Skin epidermis (tissue), 12 donors: ENCODE measurements around the gene KLHL36.

Experiments used
- H3K27ac ChIP-seq, 21 experiments: fragments of 200-600 bp; sonication (generic) in 11 of 21; one replicate each; pipeline ENCODE4 v1.5.0; 2020; ENCODE audit warnings: mild to moderate bottlenecking in 3 of 21, inconsistent platforms in 2 of 21, moderate library complexity in 2 of 21
- H3K4me3 ChIP-seq, 7 experiments: fragments of 200-600 bp; sonication (generic) in 2 of 7; one replicate each; pipeline ENCODE4 v1.5.0; 2020; ENCODE audit warnings: inconsistent platforms in 2 of 7, mild to moderate bottlenecking in 2 of 7, moderate library complexity in 1 of 7

KLHL36 gene

DNA sequence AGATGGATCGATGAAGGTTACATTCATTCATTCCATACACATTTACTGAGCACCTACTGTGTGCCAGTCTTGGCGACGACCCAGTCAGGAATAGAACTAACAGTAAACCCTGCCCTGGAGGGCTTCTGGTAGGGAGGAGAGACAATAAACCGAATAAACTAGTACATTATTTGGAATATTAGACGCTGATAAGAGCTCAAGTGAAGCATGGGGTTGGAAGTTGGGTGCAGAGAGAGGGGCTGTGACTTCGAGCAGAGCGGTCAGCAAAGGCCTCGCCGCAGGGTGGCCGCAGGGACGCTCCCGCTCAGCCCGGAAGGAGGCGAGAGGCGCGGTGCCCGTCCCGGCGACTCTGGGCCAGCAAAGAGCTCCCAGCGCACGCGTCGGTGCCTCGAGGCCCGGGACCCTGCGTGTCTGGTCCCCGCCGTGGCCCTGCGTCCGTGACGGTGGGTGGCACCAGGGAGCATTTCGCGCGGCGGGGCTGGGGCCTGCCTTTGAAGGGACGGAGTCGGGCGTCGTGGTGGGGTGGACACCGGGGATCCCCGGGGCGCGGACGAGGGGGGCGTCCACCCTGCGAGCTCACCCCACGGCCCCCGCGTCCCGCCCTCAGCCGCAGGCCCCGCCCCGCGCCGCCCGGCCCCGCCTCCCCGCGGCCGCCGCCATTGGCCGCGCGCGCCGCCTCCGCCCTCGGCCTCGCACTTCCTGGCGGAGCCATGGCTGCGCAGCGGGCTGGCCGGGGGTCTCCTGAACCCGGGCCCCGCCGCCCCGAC lies at the start of gene KLHL36:
Gene KLHL36 (plus strand): TSS at position 684 of the 767 bp plus-strand sequence. CDS start 2,357 bp downstream, outside the sequence.
- peak within 1 kb of the TSS; percentile 58 to 82 (median 71) for H3K4me3 ChIP-seq
- peak within 1 kb of the TSS; percentile 64 to 89 (median 83) for H3K27ac ChIP-seq

DNA sequence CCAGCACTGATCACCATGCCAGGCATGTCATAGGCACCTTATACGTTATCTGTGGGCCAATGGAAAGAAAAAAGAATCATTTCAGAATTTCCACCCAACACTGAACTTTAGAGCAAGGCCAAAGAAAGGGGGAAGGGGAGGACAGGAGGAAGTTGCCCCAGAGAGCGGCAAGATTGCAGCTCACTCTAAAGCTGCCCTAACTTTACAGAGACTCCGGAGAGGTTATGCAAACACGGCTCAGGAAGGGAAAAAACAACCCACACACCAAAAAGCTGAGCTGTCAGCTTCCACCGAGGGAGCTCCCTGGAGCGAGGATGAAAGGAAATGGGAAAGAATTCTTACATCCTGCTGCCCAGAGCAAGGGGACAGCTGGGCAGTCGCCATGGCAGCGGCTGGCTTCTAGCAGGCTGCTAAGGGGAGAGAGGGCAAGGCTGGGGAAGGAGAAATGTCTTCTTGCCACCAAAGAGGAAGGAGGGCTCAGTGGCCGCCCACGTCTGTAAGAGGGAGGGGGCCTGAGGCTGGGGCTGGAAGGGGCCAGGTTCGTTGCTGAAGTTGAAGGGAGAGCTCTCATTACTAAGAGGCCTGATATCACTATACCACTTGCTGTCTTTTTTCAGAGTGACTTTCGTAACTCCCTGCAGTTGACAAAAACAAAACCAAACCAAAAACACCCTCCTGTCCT lies 48.6 kb upstream of the KLHL36 start:
- Histone ChIP-seq H3K27ac (peak overlapping the region in 20 of 21 experiments; percentile 39 to 91 (median 78)), H3K4me3 (peak overlapping the region in 3 of 7 experiments; percentile 1 to 8 (median 1))

- Histone ChIP-seq H3K4me3 (peak overlapping the region in 1 of 7 experiments; percentile 3), H3K27ac (peak overlapping the region in 20 of 21 experiments; percentile 13 to 91 (median 78))
Observed at GRCh38 chr16:84600343-84601229, 47.7 kb upstream of the KLHL36 start.

- peak overlapping the region in 19 of 21 experiments; percentile 5 to 88 (median 73) for H3K27ac ChIP-seq
- peak overlapping the region in 1 of 7 experiments; percentile 0 for H3K4me3 ChIP-seq
Observed at GRCh38 chr16:84603140-84603816, 45.0 kb upstream of the KLHL36 start.

GRCh38 chr16:84603940-84604339 lies 44.4 kb upstream of the KLHL36 start:
- no peak overlapping the region for H3K4me3 ChIP-seq
- peak overlapping the region in 18 of 21 experiments; percentile 25 to 88 (median 73) for H3K27ac ChIP-seq

DNA sequence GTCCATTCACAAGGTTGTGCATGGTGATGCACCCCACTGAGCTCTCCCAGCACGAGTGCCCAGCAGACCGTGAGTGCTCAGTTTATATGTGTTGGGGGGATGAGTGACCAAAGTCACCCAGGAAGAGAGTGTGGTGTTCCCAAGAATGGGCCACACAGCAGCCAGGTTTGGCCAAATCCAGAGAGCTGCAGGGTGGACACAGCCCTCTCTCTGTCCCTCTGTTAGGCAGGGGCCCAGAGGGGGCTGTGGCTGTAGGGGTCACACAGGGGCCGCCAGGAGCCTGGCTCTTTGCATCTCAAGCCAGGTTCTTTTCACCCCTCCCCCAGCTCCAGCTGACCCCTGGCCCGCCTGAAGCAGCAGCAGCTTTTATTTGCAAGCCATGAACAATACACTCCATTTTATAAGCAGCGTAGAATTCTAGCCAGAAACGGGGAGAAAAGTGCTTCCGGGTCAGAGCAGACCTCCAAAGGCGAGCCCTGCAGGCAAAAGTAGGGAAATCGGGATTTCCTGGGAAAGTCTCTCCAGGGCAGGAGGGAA lies 43.8 kb upstream of the KLHL36 start:
- no peak overlapping the region for H3K4me3 ChIP-seq
- peak overlapping the region in 10 of 21 experiments; percentile 25 to 88 (median 78) for H3K27ac ChIP-seq

GRCh38 chr16:84605339-84605848 lies 42.9 kb upstream of the KLHL36 start:
- H3K27ac ChIP-seq = peak overlapping the region in 4 of 21 experiments; percentile 13 to 88 (median 81)
- no peak overlapping the region for H3K4me3 ChIP-seq

DNA sequence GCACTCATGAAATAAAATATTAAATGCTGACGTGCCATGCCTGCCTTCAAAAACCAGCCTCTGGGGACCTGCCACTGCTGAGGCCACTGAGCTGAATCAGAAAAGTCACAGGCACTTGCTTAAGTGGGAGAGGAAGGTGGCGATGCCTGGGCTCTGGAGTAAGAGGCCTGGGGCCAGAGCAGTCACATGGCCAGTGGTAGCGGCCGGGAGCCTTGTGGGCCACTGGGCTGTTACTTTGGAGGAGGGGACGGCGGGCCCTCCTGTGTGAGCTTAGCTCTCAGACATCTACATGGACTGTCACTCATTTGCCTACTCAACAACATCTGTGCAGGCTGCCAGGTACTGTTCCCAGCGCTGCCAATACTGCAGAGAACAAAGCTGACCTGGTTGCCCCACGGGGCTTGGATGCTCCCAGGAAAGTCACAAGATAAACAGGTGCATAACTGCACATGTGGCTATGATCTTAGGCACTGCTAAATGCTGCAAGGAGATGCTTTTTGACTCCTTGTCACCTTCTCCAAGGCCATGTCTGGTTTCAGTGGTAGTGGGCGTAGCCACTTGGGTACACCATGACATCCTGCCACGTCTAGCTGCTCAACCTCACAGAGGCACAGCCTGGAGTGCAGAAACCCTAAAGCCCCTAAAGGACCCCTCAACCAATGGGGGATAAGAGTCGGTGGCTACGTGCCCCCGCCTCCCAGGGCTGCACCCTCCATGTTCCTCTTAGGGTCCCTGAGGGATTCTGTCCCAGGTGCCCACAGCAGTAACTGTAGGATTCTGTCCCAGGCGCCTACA lies 42.0 kb upstream of the KLHL36 start:
- Histone ChIP-seq H3K27ac (peak overlapping the region in 12 of 21 experiments; percentile 7 to 88 (median 36)), H3K4me3 (no peak overlapping the region)

GRCh38 chr16:84607061-84607460 lies 41.2 kb upstream of the KLHL36 start:
- no peak overlapping the region for H3K4me3 ChIP-seq
- H3K27ac ChIP-seq = peak overlapping the region in 13 of 21 experiments; percentile 7 to 88 (median 44)

- Histone ChIP-seq H3K27ac (peak overlapping the region in 12 of 21 experiments; percentile 7 to 88 (median 60)), H3K4me3 (no peak overlapping the region)
Observed at GRCh38 chr16:84607694-84608093, 40.6 kb upstream of the KLHL36 start.

DNA sequence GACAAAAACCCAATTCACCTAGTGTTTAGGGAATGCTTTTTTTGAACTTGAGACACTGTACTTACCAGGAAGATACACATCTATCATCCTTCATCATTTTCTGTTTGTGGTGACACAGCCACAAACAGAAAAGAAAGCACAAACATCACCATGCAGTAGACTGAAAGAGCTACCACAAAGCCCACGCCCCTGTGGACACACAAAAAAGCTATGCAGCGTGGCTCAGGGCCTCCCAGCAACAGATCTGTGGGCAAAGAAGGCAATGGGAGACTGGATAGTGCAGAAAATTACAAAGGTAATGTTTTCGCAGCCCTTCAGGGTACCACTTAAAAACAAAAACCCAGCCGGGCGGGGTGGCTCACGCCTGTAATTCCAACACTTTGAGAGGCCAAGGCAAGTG lies 40.0 kb upstream of the KLHL36 start:
- peak overlapping the region in 11 of 21 experiments; percentile 23 to 88 (median 68) for H3K27ac ChIP-seq

GRCh38 chr16:84609563-84610177 lies 38.6 kb upstream of the KLHL36 start:
- H3K27ac ChIP-seq = peak overlapping the region in 9 of 21 experiments; percentile 9 to 88 (median 60)
- H3K4me3 ChIP-seq = no peak overlapping the region

More for the DNA sequence above, 40.0 kb upstream of the KLHL36 start:
- no peak overlapping the region for H3K4me3 ChIP-seq

DNA sequence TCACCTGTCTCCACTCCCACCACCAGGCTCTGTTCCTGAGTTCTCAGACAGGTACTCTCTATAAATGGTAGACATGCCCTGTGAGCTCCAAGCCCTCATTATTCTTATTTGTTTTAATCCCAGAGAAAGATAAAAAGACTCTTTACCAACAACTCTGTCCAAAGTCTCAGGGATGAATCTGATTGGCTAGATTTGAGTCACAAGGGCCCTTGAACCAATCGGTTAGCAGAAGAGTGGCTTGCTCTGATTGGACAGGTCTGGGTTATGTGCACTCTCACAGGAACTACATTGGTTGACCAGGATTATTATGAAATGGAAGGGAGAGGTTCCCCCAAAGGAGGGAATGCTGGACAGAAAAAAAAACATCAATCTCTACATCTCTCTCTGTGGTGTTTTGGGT lies 37.9 kb upstream of the KLHL36 start:
- Histone ChIP-seq H3K4me3 (no peak overlapping the region), H3K27ac (peak overlapping the region in 4 of 21 experiments; percentile 32 to 82 (median 71))

GRCh38 chr16:84611041-84611440 lies 37.3 kb upstream of the KLHL36 start:
- H3K27ac ChIP-seq = peak overlapping the region in 1 of 21 experiments; percentile 71

DNA sequence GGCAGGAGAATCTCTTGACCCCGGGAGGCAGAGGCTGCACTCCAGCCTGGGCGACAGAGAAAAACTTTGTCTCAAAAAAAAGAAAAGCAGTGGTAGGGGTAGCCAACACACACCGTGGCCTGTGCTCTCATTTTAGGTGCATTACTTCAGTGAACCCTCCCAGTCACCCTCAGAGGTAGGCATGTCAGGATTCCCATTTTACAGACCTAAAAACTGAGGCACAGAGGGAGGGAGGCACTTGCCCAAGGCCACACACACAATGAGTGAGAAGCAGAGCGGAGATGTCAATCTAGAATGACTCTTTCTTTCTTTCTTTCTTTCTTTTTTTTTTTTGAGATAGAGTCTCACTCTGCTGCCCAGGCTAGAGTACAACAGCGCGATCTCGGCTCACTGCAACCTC lies 35.6 kb upstream of the KLHL36 start:
- Histone ChIP-seq H3K4me3 (no peak overlapping the region), H3K27ac (no peak overlapping the region)

More at GRCh38 chr16:84611041-84611440, 37.3 kb upstream of the KLHL36 start:
- H3K4me3 ChIP-seq = no peak overlapping the region

DNA sequence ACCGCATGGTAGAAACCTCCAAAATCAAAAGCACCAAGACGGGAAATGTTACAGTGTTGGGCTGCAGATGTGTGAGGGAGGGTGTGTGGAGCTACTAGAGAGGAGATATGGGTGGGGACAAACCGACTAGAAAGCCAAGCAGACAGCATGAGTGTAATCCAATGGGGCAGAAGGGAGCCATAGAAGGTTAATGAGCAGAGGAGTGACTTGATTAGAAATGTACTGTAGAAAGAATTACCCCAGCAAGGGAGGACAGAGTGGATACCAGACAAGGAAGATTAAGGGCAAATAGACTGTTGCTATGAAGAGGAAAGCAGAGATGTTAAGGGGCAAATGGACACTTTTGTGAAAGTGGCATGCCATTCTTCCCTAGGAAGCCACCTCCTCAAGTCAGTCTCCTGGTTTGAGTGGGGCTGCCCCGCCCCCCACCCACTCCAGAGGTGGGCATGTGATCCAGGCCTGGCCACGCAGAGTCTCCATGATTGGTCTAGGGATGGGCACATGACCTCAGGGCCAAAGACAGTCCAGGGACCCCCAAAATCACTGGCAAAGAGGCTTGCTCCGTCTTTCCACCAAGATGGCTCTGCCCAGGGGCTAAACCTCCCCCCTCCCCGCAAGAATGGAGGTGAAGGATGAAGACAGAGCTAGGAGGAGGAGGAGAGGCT lies 34.8 kb upstream of the KLHL36 start:
- peak overlapping the region in 3 of 21 experiments; percentile 9 to 82 (median 50) for H3K27ac ChIP-seq
- H3K4me3 ChIP-seq = no peak overlapping the region

DNA sequence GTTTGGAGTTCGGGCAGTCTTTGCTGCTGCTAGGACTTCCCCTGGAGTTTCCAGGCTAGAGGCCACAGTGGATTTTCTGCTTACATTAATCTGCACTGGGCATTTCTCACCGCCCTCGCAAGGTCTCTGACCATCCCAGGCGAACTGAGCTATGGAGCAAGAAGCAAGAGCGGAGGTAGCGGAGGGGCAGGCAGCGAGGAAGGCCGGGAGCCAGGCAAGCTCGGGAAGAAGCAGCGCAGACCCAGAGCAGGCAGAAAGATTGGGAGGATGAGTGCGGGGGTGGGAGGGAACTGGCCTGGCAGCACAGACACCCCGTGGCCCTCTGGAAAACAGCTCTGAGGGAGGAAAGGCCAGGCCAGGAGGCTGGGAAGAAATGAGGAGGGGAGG lies 34.2 kb upstream of the KLHL36 start:
- no peak overlapping the region for H3K4me3 ChIP-seq
- H3K27ac ChIP-seq = peak overlapping the region in 8 of 21 experiments; percentile 9 to 83 (median 52)
